ENCODE results near the gene DBT. TPM values are rescaled to one million over a fixed set of nuclear protein-coding genes. Genes with fewer than 3 reads are reported as not detected.
A peak's percentile ranks its signal among the peaks of the same experiment; 100 is the strongest.

DBT gene
- total and polyA plus RNA-seq, 2 donors (not counting 1 experiment from before 2014, with no cell fraction given), result 2.6 to 15.1 TPM

DNA sequence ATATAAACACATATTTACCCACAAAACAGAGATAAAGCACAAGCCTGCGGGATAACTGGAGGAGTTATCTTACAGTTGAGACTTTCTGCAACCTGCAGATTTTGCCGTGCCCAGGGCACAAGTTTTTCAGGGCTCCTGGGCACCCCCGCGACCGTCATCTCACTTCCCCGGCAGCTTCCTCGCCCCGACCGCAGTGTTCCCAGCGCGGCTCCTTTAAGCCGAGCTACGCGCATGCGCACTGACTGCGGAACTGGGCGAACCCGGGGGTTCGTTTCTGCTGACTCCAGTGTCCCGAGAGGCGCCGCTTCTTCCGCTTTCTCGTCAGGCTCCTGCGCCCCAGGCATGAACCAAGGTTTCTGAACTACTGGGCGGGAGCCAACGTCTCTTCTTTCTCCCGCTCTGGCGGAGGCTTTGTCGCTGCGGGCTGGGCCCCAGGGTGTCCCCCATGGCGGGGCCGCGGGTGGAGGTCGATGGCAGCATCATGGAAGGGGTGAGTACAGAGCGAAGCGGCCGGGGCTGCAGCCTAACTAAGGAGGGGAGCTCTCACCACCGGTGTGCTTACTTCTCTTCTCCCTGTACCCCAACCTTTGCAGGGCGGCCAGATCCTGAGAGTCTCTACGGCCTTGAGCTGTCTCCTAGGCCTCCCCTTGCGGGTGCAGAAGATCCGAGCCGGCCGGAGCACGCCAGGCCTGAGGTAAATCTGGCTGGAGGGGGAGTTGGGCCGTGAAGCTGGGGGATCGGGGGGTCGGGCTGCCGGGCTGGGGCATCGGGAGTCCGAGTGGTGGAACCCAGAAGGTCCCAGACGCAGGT, 16.5 kb upstream of the DBT start, which contains the start of gene RTCA:
Gene RTCA (plus strand): TSS at position 286 of the 810 bp plus-strand sequence. CDS start 160 bp downstream, at position 446.
- intact Hi-C loops (cut with micrococcal nuclease), result loop anchor here (1.0 to 10.0 kb wide), 6 partner anchors 17 to 629 kb away; partner anchors contain the start of genes CDC14A, DBT, EXTL2 and SLC30A7
- Mint-ChIP-seq H3K9me3 (ENCODE audit: insufficient read depth) (no peaks in the 10 kb centered on the region), H3K27ac (peak within 1 kb of the TSS; percentile 98), H3K27me3 (no peaks in the 10 kb centered on the region), H3K4me3 (peak within 1 kb of the TSS; percentile 100), H3K4me1 (peaks cover 38% of the 10 kb centered on the region)
- Histone ChIP-seq H3K4me3 (ENCODE audit: control extremely low read depth in 1 of 5, extremely low read depth in 1 of 5, insufficient read depth in 1 of 5, low read depth in 2 of 5, low read length in 4 of 5) (peak within 1 kb of the TSS; percentile 74 to 98 (median 94)), H3K27ac (ENCODE audit: low read length in 2 of 2) (peak within 1 kb of the TSS; percentile 58 to 81), H4K20me1 (ENCODE audit: control insufficient read depth, insufficient read depth, low read length, poor library complexity, severe bottlenecking) (peaks cover 8% of the 10 kb centered on the region), H3K79me2 (ENCODE audit: control insufficient read depth, insufficient read depth, low read length) (peaks cover 49% of the 10 kb centered on the region), H3K4me2 (replicated peaks; ENCODE audit: low read depth, low read length, poor library complexity, severe bottlenecking) (peak within 1 kb of the TSS; percentile 92), H3K36me3 (replicated peaks in 1 of 2; ENCODE audit: control extremely low read depth in 1 of 2, control insufficient read depth in 1 of 2, extremely low read depth in 1 of 2, insufficient read depth in 2 of 2, low read length in 1 of 2) (peaks cover 5 to 30% of the 10 kb centered on the region in 2 experiments), H3K9ac (ENCODE audit: low read length) (peak within 1 kb of the TSS; percentile 96), H3K4me1 (ENCODE audit: control insufficient read depth in 2 of 2, insufficient read depth in 2 of 2, low read length in 2 of 2) (peaks cover 15 to 21% of the 10 kb centered on the region in 2 donors), H3K9me3 (ENCODE audit: control extremely low read depth in 1 of 3, control insufficient read depth in 2 of 3, insufficient read depth in 1 of 3, low read length in 2 of 3) (no peaks in the 10 kb centered on the region), H3K27me3 (replicated peaks in 1 of 4; ENCODE audit: control extremely low read depth in 1 of 4, control insufficient read depth in 3 of 4, insufficient read depth in 4 of 4, low read length in 3 of 4) (no peaks in the 10 kb centered on the region), H2AFZ (ENCODE audit: insufficient read depth, low read depth, low read length, poor library complexity, severe bottlenecking) (peak within 1 kb of the TSS; percentile 94)
- DNase-seq, result peak; percentile 96
- ChIA-PET POLR2A (interaction anchor here (1.2 to 2.0 kb wide), 5 partner anchors 17 to 296 kb away, joined by 3 to 15 read pairs (median 8); partner anchors contain the start of genes DBT, SASS6, SLC35A3 and TRMT13), CTCF (interaction anchor here (0.6 to 2.0 kb wide), 8 partner anchors 16 to 202 kb away, joined by 3 to 8 read pairs (median 4); partner anchors contain the start of genes CDC14A and DBT)
- TF ChIP-seq EZH2 (IDR thresholded peaks at IDR 0.05; ENCODE audit: borderline replicate concordance, insufficient read depth, low read depth, low read length, poor library complexity, severe bottlenecking), result no peak
- TF ChIP-seq, protein P1, sequence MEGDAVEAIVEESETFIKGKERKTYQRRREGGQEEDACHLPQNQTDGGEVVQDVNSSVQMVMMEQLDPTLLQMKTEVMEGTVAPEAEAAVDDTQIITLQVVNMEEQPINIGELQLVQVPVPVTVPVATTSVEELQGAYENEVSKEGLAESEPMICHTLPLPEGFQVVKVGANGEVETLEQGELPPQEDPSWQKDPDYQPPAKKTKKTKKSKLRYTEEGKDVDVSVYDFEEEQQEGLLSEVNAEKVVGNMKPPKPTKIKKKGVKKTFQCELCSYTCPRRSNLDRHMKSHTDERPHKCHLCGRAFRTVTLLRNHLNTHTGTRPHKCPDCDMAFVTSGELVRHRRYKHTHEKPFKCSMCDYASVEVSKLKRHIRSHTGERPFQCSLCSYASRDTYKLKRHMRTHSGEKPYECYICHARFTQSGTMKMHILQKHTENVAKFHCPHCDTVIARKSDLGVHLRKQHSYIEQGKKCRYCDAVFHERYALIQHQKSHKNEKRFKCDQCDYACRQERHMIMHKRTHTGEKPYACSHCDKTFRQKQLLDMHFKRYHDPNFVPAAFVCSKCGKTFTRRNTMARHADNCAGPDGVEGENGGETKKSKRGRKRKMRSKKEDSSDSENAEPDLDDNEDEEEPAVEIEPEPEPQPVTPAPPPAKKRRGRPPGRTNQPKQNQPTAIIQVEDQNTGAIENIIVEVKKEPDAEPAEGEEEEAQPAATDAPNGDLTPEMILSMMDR (IDR thresholded peaks at IDR 0.05), result no peak
- peak; percentile 95 for ATAC-seq (ENCODE audit: low read depth)
- WGBS (ENCODE audit: insufficient coverage), result under 1% methylated on average over 51 of the region's 53 CpGs

Measured in B cell (primary cell).